AG10803 (cell line): Measurements from ENCODE around the gene IDH1.

Experiments used
- DNase-seq: peaks from one replicate; pipeline ENCODE4 v3.0.0; 2010; ENCODE audit warnings: low read depth
- H3K4me3 ChIP-seq: 2 replicates; pipeline ENCODE4 v1.5.1; 2011; ENCODE audit warnings: mild to moderate bottlenecking, low read length, control low read depth
- TF ChIP-seq, protein P1 (sequence below): conservative IDR thresholded peaks from 2 replicates; pipeline ENCODE4 v1.5.1; 2011; ENCODE audit warnings: mild to moderate bottlenecking, low read length, control low read depth, inconsistent platforms

IDH1 gene

GRCh38 chr2:208210688-208211451, 44.0 kb downstream of the IDH1 start:
- TF ChIP-seq, protein P1, sequence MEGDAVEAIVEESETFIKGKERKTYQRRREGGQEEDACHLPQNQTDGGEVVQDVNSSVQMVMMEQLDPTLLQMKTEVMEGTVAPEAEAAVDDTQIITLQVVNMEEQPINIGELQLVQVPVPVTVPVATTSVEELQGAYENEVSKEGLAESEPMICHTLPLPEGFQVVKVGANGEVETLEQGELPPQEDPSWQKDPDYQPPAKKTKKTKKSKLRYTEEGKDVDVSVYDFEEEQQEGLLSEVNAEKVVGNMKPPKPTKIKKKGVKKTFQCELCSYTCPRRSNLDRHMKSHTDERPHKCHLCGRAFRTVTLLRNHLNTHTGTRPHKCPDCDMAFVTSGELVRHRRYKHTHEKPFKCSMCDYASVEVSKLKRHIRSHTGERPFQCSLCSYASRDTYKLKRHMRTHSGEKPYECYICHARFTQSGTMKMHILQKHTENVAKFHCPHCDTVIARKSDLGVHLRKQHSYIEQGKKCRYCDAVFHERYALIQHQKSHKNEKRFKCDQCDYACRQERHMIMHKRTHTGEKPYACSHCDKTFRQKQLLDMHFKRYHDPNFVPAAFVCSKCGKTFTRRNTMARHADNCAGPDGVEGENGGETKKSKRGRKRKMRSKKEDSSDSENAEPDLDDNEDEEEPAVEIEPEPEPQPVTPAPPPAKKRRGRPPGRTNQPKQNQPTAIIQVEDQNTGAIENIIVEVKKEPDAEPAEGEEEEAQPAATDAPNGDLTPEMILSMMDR, result no peak
- no peak overlapping the region for H3K4me3 ChIP-seq
- no peak for DNase-seq

DNA sequence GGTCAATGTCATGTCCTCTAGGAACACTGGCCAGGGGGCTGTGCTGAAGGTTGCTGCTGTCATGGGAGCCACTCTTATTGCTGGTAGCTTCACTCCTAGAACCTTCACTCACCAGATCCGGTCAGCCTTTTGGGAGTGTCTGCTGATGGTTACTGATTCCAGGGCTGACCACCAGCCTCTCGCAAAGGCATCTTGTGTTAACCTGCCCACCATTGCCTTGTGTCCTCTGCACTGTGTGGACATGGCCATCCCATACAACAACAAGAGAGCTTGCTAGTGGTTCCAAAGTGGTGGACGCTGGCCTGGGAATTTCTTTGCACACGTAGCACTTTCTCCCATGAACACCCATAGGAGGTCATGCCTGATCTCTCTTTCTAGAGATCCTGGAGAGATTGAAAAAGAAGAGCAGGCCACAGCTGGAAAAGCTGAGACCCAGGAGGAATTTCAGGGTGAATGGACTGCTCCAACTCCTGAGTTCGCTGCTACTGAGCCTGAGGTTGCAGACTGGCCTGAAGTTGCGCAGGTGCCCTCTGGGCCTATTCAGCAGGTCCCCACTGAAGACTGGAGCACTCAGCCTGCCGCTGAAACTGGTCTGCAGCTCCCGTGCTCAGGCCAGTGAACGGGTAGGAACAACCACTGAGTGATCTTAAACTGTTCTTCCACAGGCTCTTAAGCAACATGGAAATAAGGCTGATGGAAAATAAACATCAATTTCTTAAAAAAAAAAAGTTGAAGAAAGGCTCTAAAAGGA, 46.4 kb downstream of the IDH1 start:
- TF ChIP-seq, protein P1, result no peak
- H3K4me3 ChIP-seq, result no peak overlapping the region
- DNase-seq, result no peak

DNA sequence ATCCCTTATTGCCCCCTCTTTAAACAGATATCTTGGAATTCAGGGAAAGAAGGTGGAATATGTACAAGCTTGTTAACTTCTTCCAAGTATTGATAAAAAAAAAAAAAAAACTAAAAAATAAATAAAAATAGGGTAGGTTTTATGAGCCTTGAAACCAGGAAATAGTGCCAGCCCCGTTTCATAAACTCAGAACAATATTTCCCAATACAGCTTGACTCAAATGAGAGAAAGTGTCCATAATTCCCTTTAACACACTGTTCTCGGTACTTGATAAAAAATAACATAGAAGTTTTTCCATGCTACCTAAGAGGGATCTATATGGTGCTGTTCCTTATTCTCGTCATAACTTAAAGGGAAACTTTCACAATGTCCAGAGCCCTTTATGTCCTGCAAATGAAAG, 47.1 kb downstream of the IDH1 start:
- no peak for DNase-seq
- TF ChIP-seq, protein P1, result no peak
- H3K4me3 ChIP-seq, result no peak overlapping the region

DNA sequence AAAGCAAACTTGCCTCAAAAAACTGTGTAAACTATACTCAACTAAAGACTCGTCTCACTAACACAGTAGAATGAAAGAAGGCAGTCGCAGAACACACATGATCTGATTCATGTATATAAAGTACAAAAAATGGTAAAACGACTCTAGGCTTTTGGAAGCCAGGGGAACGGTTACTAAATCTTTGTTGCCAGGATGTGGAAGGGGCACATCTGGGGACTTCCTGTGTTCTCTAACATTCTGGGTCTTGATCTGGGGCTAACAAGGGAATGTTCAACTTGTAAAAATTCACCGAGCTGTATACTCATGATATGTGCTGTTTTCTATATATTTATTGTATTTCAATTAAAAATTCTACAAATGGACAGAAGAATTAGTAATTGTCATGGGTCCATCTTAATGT, 50.7 kb downstream of the IDH1 start:
- TF ChIP-seq, protein P1, result no peak
- H3K4me3 ChIP-seq, result no peak overlapping the region
- no peak for DNase-seq

DNA sequence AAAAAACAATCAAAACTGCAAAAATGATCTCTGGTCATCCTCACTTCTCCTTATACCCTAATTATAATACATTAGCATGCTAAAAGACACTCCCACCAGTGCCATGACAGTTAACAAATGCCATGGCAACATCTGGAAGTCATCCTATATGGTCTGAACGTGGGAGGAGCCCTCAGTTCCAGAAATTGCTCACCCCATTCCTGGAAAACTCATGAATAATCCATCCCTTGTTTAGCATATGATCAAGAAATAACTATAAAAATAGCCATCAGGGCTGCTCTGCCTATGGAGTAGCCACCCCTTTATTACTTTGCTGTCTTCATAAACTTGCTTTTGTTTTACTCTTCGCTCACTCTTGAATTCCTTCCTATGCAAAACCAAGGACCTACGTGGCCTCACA, 59.3 kb downstream of the IDH1 start:
- DNase-seq, result peak; percentile 8
- TF ChIP-seq, protein P1, result no peak
- no peak overlapping the region for H3K4me3 ChIP-seq

DNA sequence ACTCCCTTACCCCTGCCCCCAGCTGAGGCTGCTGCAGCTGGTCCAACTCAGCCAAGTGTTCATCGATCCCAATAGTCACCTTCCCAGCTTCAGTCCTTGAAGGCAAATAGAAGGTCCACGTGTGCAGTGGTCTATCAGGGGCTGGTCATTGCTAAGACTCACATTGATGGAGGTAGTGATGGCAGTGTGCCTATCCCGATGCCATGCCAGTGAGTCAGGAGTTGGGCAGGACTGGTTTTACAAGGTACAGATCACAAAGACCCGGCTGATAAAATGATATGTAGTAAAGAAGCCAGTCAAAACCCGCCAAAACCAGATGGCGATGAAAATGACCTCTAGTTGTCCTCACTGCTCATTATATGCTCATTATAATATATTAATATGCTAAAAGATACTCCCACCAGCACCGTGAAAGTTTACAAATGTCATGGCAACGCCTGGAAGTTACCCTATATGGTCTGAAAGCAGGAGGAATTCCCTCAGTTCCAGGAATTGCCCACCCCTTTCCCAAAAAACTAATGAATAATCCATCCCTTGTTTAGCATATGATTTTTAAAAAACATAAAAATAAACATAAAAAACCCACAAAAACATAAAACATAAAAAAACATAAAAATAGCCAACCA, 62.1 kb downstream of the IDH1 start:
- DNase-seq, result no peak
- TF ChIP-seq, protein P1, result no peak
- no peak overlapping the region for H3K4me3 ChIP-seq
